SU-DHL-6 (cell line): ENCODE data around the gene NDC1.

Experiments used
- EZH2phosphoT487 ChIP-seq: fragments of 200-600 bp; sonication (generic), shearing (Covaris generic); conservative IDR thresholded peaks from 2 replicates; pipeline ENCODE4 v1.6.1; 2018; ENCODE audit warnings: mild to moderate bottlenecking, antibody characterized with exemption, low read length, moderate library complexity, mixed read lengths
- TF ChIP-seq, protein P1 (sequence below): fragments of 200-600 bp; sonication (generic); IDR thresholded peaks from one replicate; pipeline ENCODE4 v1.5.1; 2017; ENCODE audit warnings: antibody characterized with exemption, mild to moderate bottlenecking, low read length, moderate library complexity; ENCODE audit not compliant: insufficient read depth, poor library complexity, severe bottlenecking

DNA sequence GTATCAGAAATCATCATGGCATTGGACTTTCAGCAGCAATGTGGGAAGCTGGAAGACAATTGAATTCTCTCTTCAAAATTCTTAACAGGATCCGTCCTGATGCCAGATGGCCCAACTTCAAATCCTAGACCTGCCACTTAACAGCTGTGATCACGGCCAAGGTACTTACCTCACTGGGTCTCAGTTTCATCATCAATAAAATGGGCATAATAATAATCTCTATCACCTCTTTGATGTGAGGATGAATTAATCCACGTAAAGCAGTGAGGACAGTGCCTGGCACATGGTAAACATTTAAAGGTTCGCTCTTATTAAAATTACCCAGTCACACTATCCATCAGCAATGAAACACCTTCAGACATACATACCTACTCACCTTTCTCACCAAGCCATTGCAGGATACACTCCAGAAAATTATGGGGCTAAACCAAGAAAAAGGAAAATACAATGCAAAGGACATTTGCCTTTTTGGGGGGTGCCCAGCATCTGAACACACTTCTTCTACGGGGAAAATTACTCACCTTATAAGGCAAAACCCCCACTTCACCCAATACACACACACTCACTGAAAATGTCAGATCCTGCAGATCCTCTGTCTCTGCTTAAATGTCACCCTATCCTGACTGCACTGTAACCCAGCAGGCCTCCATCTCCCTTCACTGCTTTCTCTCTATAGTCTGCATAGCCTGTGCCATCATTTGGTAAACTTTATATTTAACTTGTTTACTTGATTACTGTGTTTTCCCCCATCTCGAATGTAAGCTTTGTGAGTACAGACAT is 120.9 kb downstream of the NDC1 start:
- TF ChIP-seq, protein P1, sequence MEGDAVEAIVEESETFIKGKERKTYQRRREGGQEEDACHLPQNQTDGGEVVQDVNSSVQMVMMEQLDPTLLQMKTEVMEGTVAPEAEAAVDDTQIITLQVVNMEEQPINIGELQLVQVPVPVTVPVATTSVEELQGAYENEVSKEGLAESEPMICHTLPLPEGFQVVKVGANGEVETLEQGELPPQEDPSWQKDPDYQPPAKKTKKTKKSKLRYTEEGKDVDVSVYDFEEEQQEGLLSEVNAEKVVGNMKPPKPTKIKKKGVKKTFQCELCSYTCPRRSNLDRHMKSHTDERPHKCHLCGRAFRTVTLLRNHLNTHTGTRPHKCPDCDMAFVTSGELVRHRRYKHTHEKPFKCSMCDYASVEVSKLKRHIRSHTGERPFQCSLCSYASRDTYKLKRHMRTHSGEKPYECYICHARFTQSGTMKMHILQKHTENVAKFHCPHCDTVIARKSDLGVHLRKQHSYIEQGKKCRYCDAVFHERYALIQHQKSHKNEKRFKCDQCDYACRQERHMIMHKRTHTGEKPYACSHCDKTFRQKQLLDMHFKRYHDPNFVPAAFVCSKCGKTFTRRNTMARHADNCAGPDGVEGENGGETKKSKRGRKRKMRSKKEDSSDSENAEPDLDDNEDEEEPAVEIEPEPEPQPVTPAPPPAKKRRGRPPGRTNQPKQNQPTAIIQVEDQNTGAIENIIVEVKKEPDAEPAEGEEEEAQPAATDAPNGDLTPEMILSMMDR: no peak
- no peak for TF ChIP-seq EZH2phosphoT487
